Loucy (cell line): Measurements from ENCODE around the gene TOR3A.

Experiments
- EZH2phosphoT487 ChIP-seq: fragments of 200-600 bp; IDR thresholded peaks from 2 replicates; pipeline ENCODE4 v1.6.1; 2018; ENCODE audit warnings: antibody characterized with exemption, mild to moderate bottlenecking, moderate library complexity, borderline replicate concordance
- TF ChIP-seq, protein P1 (sequence below): fragments of 200-600 bp; sonication (generic); conservative IDR thresholded peaks from 2 replicates; pipeline ENCODE4 v1.5.1; 2014; ENCODE audit warnings: mild to moderate bottlenecking, antibody characterized with exemption, low read length

DNA sequence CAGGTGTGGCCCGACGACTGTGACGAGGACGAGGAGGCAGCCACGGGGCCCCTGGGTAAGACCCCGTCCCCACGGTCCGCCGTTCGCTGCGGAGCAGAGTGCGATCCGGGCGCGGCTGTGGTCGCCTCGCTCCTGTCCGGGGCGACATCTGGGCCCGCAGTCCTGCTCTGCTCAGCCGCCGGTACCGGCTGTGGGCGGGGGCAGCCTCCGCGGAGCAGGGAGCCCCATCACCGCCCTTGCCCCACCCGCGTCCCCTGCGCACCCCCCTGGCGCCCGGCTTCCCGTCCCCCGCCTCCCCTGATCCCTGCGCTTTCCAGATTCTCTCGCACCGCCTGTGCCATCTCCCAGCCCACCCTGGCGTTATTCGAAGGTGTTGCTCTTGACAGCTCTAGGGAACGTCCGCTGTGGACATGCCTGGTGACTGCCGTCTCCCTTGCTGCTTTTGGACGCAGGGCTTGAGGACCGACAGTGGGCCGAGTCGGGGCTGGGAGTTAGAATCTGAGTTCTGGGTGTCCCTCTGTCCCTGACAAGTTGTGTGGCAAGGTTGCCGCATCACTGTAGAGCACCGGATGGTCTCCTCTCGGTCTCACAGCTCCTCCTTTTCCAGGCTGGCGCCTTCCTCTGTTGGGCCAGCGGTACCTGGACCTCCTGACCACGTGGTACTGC, 596 bp downstream of the TOR3A start:
- TF ChIP-seq, protein P1, sequence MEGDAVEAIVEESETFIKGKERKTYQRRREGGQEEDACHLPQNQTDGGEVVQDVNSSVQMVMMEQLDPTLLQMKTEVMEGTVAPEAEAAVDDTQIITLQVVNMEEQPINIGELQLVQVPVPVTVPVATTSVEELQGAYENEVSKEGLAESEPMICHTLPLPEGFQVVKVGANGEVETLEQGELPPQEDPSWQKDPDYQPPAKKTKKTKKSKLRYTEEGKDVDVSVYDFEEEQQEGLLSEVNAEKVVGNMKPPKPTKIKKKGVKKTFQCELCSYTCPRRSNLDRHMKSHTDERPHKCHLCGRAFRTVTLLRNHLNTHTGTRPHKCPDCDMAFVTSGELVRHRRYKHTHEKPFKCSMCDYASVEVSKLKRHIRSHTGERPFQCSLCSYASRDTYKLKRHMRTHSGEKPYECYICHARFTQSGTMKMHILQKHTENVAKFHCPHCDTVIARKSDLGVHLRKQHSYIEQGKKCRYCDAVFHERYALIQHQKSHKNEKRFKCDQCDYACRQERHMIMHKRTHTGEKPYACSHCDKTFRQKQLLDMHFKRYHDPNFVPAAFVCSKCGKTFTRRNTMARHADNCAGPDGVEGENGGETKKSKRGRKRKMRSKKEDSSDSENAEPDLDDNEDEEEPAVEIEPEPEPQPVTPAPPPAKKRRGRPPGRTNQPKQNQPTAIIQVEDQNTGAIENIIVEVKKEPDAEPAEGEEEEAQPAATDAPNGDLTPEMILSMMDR, result no peak
- no peak for TF ChIP-seq EZH2phosphoT487
